ENCODE data around the gene LAMA4. TPM values are rescaled to one million over a fixed set of nuclear protein-coding genes. Genes with fewer than 3 reads are reported as not detected.

Gene LAMA4
- total RNA-seq, 1 experiment from 2014 or later = 9.4 TPM

DNA sequence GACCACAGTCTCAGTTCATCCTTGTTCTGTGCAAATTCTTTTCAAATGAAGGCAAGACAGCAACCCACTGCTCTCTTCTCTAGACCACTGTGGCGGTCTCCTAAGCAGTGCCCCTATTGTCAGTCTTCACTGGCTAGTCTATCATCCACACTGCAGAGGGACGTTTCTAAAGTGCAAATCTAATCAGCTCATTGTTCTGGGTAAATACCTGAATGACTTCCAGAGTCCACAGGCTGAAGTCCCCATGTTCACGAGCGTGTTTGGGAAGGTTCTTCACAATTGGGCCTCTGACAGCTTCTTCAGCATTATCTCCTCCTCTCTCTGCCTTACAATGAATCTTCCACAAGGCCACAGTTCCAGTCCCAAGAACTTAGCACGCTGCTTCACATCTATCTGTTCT is 73.2 kb downstream of the LAMA4 start:
- no peaks in the 10 kb centered on the region for H4K20me1 ChIP-seq (ENCODE audit: low read length)
- H2AFZ ChIP-seq (ENCODE audit: low read length) = no peak overlapping the region
- ATAC-seq (no peak), DNase-seq (no peak)
- CTCF ChIA-PET = no interaction called here
- no peaks in the 10 kb centered on the region for H3F3A ChIP-seq (ENCODE audit: low read length, unreplicated experiment)
- no peaks in the 10 kb centered on the region for H3K36me3 ChIP-seq (ENCODE audit: low read depth, low read length)
- BruUV-seq (replicated peaks) = no TSS peak
- no peak overlapping the region for H3K4me3 ChIP-seq (ENCODE audit: low read length)
- POLR2A ChIA-PET (ENCODE audit: unreplicated experiment) = no interaction called here
- no peak overlapping the region for H3K4me2 ChIP-seq (ENCODE audit: low read length)
- no peak overlapping the region for H3K9ac ChIP-seq (ENCODE audit: low read length)
- intact Hi-C loops (cut with micrococcal nuclease) = loop anchor here (5.0 kb wide), 1 partner anchor 116 kb away; no protein-coding TSS in a partner anchor
- H3K9me3 ChIP-seq (ENCODE audit: low read length) = no peaks in the 10 kb centered on the region
- no peaks in the 10 kb centered on the region for H3K79me2 ChIP-seq (ENCODE audit: low read length)
- TF ChIP-seq, protein P1, sequence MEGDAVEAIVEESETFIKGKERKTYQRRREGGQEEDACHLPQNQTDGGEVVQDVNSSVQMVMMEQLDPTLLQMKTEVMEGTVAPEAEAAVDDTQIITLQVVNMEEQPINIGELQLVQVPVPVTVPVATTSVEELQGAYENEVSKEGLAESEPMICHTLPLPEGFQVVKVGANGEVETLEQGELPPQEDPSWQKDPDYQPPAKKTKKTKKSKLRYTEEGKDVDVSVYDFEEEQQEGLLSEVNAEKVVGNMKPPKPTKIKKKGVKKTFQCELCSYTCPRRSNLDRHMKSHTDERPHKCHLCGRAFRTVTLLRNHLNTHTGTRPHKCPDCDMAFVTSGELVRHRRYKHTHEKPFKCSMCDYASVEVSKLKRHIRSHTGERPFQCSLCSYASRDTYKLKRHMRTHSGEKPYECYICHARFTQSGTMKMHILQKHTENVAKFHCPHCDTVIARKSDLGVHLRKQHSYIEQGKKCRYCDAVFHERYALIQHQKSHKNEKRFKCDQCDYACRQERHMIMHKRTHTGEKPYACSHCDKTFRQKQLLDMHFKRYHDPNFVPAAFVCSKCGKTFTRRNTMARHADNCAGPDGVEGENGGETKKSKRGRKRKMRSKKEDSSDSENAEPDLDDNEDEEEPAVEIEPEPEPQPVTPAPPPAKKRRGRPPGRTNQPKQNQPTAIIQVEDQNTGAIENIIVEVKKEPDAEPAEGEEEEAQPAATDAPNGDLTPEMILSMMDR (conservative IDR thresholded peaks at IDR 0.05; ENCODE audit: low read depth, low read length) = no peak
- no peak for TF ChIP-seq EZH2phosphoT487 (IDR thresholded peaks at IDR 0.05; ENCODE audit: borderline replicate concordance, low read length)
- TF ChIP-seq EZH2 (IDR thresholded peaks at IDR 0.05; ENCODE audit: low read length, unreplicated experiment) = no peak
- no peaks in the 10 kb centered on the region for H3K27me3 ChIP-seq (ENCODE audit: low read length)
- H3K9me2 ChIP-seq (replicated peaks; ENCODE audit: low read length) = no peaks in the 10 kb centered on the region
- peaks cover 29% of the 10 kb centered on the region for H3K4me1 ChIP-seq (ENCODE audit: insufficient read depth, low read length)
- peak overlapping the region; percentile 40 for H3K27ac ChIP-seq (ENCODE audit: low read length)

DNA sequence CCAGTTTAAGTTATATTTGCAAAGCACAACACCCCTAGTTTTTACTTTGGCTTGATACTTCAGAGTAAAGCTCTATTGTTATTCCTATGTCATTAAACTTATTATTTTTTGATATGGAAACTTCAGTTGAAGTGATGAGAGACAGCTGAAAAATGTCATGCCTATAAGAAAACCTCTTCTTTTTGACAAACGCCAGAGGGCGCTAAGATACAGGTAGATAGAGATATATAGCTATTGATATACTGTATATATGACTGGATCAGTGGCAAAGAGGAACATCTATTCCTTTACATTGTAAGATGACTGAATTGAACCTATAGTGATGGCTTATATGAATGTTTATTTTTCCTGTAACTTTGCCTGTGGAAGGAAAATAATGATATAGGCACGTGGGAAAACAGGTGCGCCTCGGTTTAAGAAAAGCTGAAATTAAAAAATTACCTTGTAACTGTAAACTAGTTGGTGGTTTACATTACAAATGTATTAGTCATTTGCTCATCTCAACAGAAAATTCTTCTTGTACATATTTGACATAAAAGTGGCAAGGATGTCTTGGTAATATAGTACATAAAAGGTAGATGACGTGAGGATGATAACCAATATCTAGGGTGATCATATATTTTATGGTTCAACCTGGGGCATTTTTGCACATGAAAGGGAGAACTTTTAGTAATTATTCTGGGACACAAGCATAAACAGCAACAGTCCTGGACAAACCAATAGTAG is 74.1 kb downstream of the LAMA4 start:
- Histone ChIP-seq H4K20me1 (ENCODE audit: low read length) (no peaks in the 10 kb centered on the region), H2AFZ (ENCODE audit: low read length) (no peak overlapping the region), H3K36me3 (ENCODE audit: low read depth, low read length) (no peaks in the 10 kb centered on the region), H3K9me3 (ENCODE audit: low read length) (no peaks in the 10 kb centered on the region), H3K79me2 (ENCODE audit: low read length) (no peaks in the 10 kb centered on the region), H3K9ac (ENCODE audit: low read length) (no peak overlapping the region), H3K4me3 (ENCODE audit: low read length) (0 out of 2 replicates have a peak overlapping the region, but pooled peaks have one; percentile 23), H3K27ac (ENCODE audit: low read length) (peak overlapping the region; percentile 40), H3K4me2 (ENCODE audit: low read length) (peak overlapping the region; percentile 68), H3K4me1 (ENCODE audit: insufficient read depth, low read length) (peaks cover 33% of the 10 kb centered on the region), H3K9me2 (replicated peaks; ENCODE audit: low read length) (no peaks in the 10 kb centered on the region), H3F3A (ENCODE audit: low read length, unreplicated experiment) (no peaks in the 10 kb centered on the region), H3K27me3 (ENCODE audit: low read length) (no peaks in the 10 kb centered on the region)
- ATAC-seq (peak; percentile 85), DNase-seq (peak; percentile 75)
- TF ChIP-seq EZH2 (IDR thresholded peaks at IDR 0.05; ENCODE audit: low read length, unreplicated experiment) (no peak), EZH2phosphoT487 (IDR thresholded peaks at IDR 0.05; ENCODE audit: borderline replicate concordance, low read length) (no peak)
- TF ChIP-seq, protein P1 (conservative IDR thresholded peaks at IDR 0.05; ENCODE audit: low read depth, low read length) = peak; percentile 85
- intact Hi-C loops (cut with micrococcal nuclease) = loop anchor here (1.0 to 5.0 kb wide), 6 partner anchors 24 to 192 kb away; no protein-coding TSS in a partner anchor
- CTCF ChIA-PET = interaction anchor here (0.5 to 1.3 kb wide), 8 partner anchors 74 to 1679 kb away, joined by 3 to 8 read pairs (median 3); partner anchors contain the start of gene LAMA4
- POLR2A ChIA-PET (ENCODE audit: unreplicated experiment) = interaction anchor here (0.5 to 0.6 kb wide), 3 partner anchors 73 to 176 kb away, joined by 3 read pairs; no protein-coding TSS in a partner anchor
- no TSS peak for BruUV-seq (replicated peaks)

DNA sequence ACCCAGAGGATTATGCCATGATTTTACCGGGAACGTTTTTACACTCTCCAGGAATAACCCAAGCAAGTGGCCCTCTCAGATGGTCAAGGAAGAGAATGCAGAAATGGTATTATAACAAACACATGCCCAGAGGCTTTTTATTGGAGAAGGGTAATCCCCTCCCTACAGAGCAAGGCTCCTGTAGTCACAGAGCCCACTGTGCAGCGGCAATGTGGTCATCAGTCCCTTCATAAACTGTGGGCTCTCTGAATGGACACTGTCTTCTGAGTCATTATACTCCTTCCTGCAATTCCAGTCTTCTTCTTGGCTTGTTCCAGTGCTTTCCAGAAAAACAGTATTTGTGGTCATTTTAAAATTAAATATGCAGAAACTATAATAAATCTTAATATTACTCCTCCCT is 74.7 kb downstream of the LAMA4 start:
- ATAC-seq (no peak), DNase-seq (no peak)
- intact Hi-C loops (cut with micrococcal nuclease) = loop anchor here (1.0 to 5.0 kb wide), 6 partner anchors 25 to 193 kb away; no protein-coding TSS in a partner anchor
- no peak overlapping the region for H3K4me2 ChIP-seq (ENCODE audit: low read length)
- H3K4me3 ChIP-seq (ENCODE audit: low read length) = no peak overlapping the region
- TF ChIP-seq, protein P1 (conservative IDR thresholded peaks at IDR 0.05; ENCODE audit: low read depth, low read length) = no peak
- TF ChIP-seq EZH2 (IDR thresholded peaks at IDR 0.05; ENCODE audit: low read length, unreplicated experiment) (no peak), EZH2phosphoT487 (IDR thresholded peaks at IDR 0.05; ENCODE audit: borderline replicate concordance, low read length) (no peak)
- H3K79me2 ChIP-seq (ENCODE audit: low read length) = no peaks in the 10 kb centered on the region
- no peaks in the 10 kb centered on the region for H3K36me3 ChIP-seq (ENCODE audit: low read depth, low read length)
- no peak overlapping the region for H3K9ac ChIP-seq (ENCODE audit: low read length)
- H3K4me1 ChIP-seq (ENCODE audit: insufficient read depth, low read length) = peaks cover 30% of the 10 kb centered on the region
- BruUV-seq (replicated peaks) = no TSS peak
- H2AFZ ChIP-seq (ENCODE audit: low read length) = no peak overlapping the region
- CTCF ChIA-PET = interaction anchor here (0.9 to 1.3 kb wide), 7 partner anchors 25 to 1680 kb away, joined by 3 to 8 read pairs (median 3); partner anchors contain the start of gene LAMA4
- H3F3A ChIP-seq (ENCODE audit: low read length, unreplicated experiment) = no peaks in the 10 kb centered on the region
- no peaks in the 10 kb centered on the region for H3K27me3 ChIP-seq (ENCODE audit: low read length)
- POLR2A ChIA-PET (ENCODE audit: unreplicated experiment) = interaction anchor here (0.5 to 0.6 kb wide), 3 partner anchors 73 to 177 kb away, joined by 3 read pairs; no protein-coding TSS in a partner anchor
- H3K9me2 ChIP-seq (replicated peaks; ENCODE audit: low read length) = no peaks in the 10 kb centered on the region
- H3K27ac ChIP-seq (ENCODE audit: low read length) = no peak overlapping the region
- no peaks in the 10 kb centered on the region for H3K9me3 ChIP-seq (ENCODE audit: low read length)
- H4K20me1 ChIP-seq (ENCODE audit: low read length) = no peaks in the 10 kb centered on the region
